GM19468 (cell line): ENCODE data around the gene OR8D2.
"Not testable (repeated sequence)": the region's sequence is repeated elsewhere in the genome, so short reads cannot be mapped to it uniquely, and the experiment has no call there.

ENCODE experiments used
- ATAC-seq: cut with Tn5 transposase; IDR thresholded peaks from one replicate; pipeline ENCODE4 v1.9.1; 2021; ENCODE audit warnings: mild to moderate bottlenecking, moderate library complexity, moderate number of reproducible peaks; ENCODE audit not compliant: unreplicated experiment; ENCODE audit errors: extremely low read depth

Gene OR8D2

GRCh38 chr11:124296016-124296415 is 24.0 kb downstream of the OR8D2 start:
- no peak for ATAC-seq

DNA sequence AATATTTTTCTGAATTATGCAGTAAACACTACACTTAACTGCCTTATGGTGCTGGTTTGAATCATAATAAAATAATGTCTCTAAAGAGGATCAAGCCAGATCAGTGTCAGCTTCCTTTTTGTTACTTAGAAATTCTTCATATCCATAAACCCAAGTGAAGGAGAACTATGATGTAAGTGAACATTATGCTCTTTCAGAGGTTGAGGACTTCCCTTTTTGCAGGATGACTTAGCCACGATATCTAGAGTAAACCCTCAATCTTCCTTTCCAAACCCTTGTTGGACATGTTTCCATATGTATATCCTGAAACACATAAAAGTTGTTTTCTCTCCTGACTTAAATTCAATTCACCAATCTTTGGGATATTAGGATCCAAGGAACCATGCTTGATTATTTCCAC is 25.3 kb downstream of the OR8D2 start:
- ATAC-seq: no peak

DNA sequence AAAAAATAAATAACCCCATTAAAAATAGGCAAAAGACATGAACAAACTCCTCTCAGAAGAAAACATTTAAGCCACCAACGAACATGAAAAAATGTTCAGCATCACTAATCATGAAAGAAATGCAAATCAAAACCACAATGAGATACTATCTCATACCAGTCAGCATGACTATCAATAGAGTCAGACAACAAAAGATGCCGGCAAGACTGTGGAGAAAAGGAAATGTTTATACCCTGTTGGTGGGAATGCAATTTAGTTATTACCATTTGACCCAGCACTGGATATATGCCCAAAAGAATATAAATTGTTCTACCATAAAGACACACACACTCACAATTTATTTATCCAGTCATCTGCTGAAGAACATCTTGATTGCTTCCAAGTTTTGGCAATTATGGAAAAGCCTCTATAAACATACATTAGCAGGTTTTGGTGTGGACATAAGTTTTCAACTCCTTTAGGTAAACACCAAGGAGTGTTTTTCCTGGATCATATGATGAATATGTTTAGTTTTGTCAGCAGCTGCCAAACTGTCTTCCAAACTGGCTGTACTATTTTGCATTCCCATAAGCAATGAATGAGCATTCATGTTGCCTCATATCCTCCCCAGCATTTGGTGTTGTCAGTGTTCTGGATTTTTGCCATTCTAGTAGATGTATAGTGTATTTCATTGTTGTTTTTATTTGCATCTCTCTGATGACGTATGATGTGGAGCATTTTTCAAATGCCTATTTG is 34.2 kb downstream of the OR8D2 start:
- ATAC-seq: no peak

- no peak for ATAC-seq
Measured at GRCh38 chr11:124278261-124278660, 41.7 kb downstream of the OR8D2 start.

DNA sequence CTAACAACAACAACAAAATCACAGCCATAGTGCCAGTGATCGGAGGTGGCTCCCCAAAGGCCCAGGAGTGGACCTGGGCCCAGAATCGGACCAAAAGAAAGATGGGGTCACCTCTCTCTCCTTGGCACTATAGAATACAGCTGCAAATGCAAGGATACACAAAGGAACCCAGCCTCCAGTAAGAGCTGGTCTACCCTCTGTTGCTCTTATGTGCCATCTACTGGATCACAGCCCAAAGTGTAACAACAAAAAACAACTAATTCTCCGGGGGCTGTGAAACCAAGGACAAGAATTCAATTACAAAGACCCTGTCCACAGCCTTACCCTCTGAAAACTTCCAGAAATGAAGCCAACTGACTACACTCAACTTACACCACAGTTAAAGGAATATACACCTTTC is 42.2 kb downstream of the OR8D2 start:
- no peak for ATAC-seq

DNA sequence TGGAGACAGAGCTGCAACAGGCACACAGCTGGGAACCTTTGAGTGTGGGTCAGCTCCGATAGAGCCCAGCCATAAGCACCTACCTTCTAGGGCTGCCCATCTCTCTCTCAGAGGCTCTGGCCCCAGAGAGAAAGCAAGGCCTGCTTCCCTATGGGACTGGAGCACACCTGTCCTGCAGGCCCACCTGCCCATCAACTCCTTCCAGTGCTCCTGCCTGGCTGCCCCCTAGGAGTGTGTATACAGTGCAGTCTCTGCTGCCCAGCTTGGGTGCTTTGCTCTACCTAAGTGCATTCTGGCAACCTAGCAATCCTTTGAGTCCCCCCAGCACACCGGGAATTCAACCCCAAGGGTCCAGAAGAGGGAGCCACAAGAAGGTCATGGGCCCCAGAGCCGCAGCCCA is 42.8 kb downstream of the OR8D2 start:
- ATAC-seq: no peak

- no peak for ATAC-seq
Measured at GRCh38 chr11:124276081-124276480, 43.9 kb downstream of the OR8D2 start.

GRCh38 chr11:124274000-124274399 is 46.0 kb downstream of the OR8D2 start:
- no peak for ATAC-seq

DNA sequence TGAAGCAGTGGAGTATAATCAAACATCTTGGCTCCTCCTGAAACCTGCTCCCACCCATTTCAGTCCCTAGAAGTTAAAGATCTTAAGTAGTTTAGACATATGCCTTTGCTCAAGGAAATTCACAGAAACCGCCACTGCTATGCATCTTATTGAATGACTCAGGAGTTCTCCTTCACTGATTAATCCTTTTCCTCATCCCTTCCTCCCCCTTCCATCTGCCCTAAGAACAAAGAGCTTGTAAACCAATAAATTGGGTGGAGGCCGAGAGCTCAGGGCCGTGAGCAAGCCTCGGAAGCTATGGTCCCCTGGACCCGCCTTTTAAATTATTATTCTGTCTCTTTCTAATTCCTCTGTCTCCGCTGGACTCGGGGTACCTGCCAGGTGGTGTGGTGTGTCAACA is 49.1 kb downstream of the OR8D2 start:
- not testable (repeated sequence) for ATAC-seq
